Neuronal stem cell (in vitro differentiated cells): ENCODE results near the gene HLA-DQB1.

Source experiments
- DNase-seq: peaks from one replicate; pipeline ENCODE4 v3.0.0-alpha.2; 2013; ENCODE audit warnings: low spot score
- H2AFZ ChIP-seq: one replicate; pipeline ENCODE4 v1.6.1; 2013; ENCODE audit warnings: mild to moderate bottlenecking, low read length, inconsistent platforms
- H2AK5ac ChIP-seq: 2 replicates; pipeline ENCODE4 v1.6.1; 2013; ENCODE audit warnings: low read depth, mild to moderate bottlenecking, inconsistent platforms, low read length, moderate library complexity, mixed read lengths
- H2BK120ac ChIP-seq: 2 replicates; pipeline ENCODE4 v1.6.1; 2013; ENCODE audit warnings: low read depth, mild to moderate bottlenecking, inconsistent platforms, low read length, moderate library complexity, mixed read lengths
- H2BK12ac ChIP-seq: one replicate; pipeline ENCODE4 v1.6.1; 2013; ENCODE audit warnings: low read length, inconsistent platforms
- H2BK15ac ChIP-seq: 2 replicates; pipeline ENCODE4 v1.6.1; 2013; ENCODE audit warnings: mild to moderate bottlenecking, low read length, inconsistent platforms, mixed read lengths
- H2BK5ac ChIP-seq: one replicate; pipeline ENCODE4 v1.6.1; 2013; ENCODE audit warnings: inconsistent platforms, mild to moderate bottlenecking, low read length, moderate library complexity
- H3K14ac ChIP-seq: one replicate; pipeline ENCODE4 v1.6.1; 2013; ENCODE audit warnings: low read length, inconsistent platforms
- H3K18ac ChIP-seq: 2 replicates; pipeline ENCODE4 v1.6.1; 2013; ENCODE audit warnings: low read length, inconsistent platforms
- H3K23ac ChIP-seq: 2 replicates; pipeline ENCODE4 v1.6.1; 2013; ENCODE audit warnings: low read depth, mild to moderate bottlenecking, mixed read lengths, low read length, inconsistent platforms; ENCODE audit not compliant: poor library complexity
- H3K27ac ChIP-seq: replicated peaks from 3 replicates; pipeline ENCODE4 v1.5.1; 2013; ENCODE audit warnings: low read length, inconsistent platforms
- H3K27me3 ChIP-seq, 3 experiments: 2 replicates each; pipeline ENCODE4 v1.6.1; 2013; ENCODE audit warnings: low read length in 3 of 3, mild to moderate bottlenecking in 2 of 3, inconsistent platforms in 1 of 3, low read depth in 1 of 3, mixed read lengths in 1 of 3, moderate library complexity in 1 of 3; ENCODE audit not compliant: control insufficient read depth in 3 of 3, insufficient read depth in 3 of 3
- H3K36me3 ChIP-seq, 2 donors: replicated peaks in 1 of 2; 2 replicates each; pipeline ENCODE4 v1.6.1; 2013; ENCODE audit warnings: low read length in 2 of 2; ENCODE audit not compliant: control insufficient read depth in 2 of 2, insufficient read depth in 2 of 2
- H3K4ac ChIP-seq: 2 replicates; pipeline ENCODE4 v1.6.1; 2013; ENCODE audit warnings: inconsistent platforms, mild to moderate bottlenecking, low read length, moderate library complexity
- H3K4me1 ChIP-seq, 2 donors: 1 replicate in 1 of 2; 2 replicates in 1 of 2; pipeline ENCODE4 v1.6.1; 2013; ENCODE audit warnings: low read length in 2 of 2, low read depth in 1 of 2; ENCODE audit not compliant: control insufficient read depth in 2 of 2, insufficient read depth in 1 of 2
- H3K4me2 ChIP-seq: one replicate; pipeline ENCODE4 v1.6.1; 2013; ENCODE audit warnings: mild to moderate bottlenecking, low read length, inconsistent platforms; ENCODE audit not compliant: insufficient read depth, poor library complexity, severe bottlenecking
- H3K4me3 ChIP-seq, 2 donors: 2 replicates each; pipeline ENCODE4 v1.5.1; 2013; ENCODE audit warnings: low read length in 2 of 2, mild to moderate bottlenecking in 2 of 2, inconsistent platforms in 1 of 2, moderate library complexity in 1 of 2
- H3K79me1 ChIP-seq: one replicate; pipeline ENCODE4 v1.6.1; 2013; ENCODE audit warnings: low read depth, mild to moderate bottlenecking, inconsistent platforms, low read length, moderate library complexity
- H3K9ac ChIP-seq: one replicate; pipeline ENCODE4 v1.6.1; 2013; ENCODE audit warnings: mild to moderate bottlenecking, low read depth, low read length, inconsistent platforms; ENCODE audit not compliant: poor library complexity
- H3K9me3 ChIP-seq, 2 donors: replicated peaks in 1 of 2; 2 replicates each; pipeline versions ENCODE3 to v1.6.1; 2013; ENCODE audit warnings: low read length in 2 of 2, mild to moderate bottlenecking in 2 of 2, inconsistent platforms in 1 of 2, low read depth in 1 of 2, mixed read lengths in 1 of 2, moderate library complexity in 1 of 2; ENCODE audit not compliant: control insufficient read depth in 2 of 2, insufficient read depth in 1 of 2
- H4K8ac ChIP-seq: one replicate; pipeline ENCODE4 v1.6.1; 2013; ENCODE audit warnings: low read depth, mild to moderate bottlenecking, inconsistent platforms, low read length, moderate library complexity
- H4K91ac ChIP-seq: one replicate; pipeline ENCODE4 v1.6.1; 2013; ENCODE audit warnings: low read length, low read depth, mild to moderate bottlenecking, inconsistent platforms; ENCODE audit not compliant: poor library complexity
- WGBS, 2 donors: extraction: QIAGEN DNeasy Blood & Tissue Kit; methylation state at CpG; one replicate each; pipeline ENCODE4 v1.1.7; 2013; ENCODE audit warnings: missing lambda C conversion rate in 2 of 2, mixed read lengths in 1 of 2; ENCODE audit not compliant: insufficient read length in 2 of 2, insufficient replicate concordance in 1 of 2; ENCODE audit errors: extremely low coverage in 2 of 2; 5-methylcytosine and 5-hydroxymethylcytosine counted together

Gene HLA-DQB1

DNA sequence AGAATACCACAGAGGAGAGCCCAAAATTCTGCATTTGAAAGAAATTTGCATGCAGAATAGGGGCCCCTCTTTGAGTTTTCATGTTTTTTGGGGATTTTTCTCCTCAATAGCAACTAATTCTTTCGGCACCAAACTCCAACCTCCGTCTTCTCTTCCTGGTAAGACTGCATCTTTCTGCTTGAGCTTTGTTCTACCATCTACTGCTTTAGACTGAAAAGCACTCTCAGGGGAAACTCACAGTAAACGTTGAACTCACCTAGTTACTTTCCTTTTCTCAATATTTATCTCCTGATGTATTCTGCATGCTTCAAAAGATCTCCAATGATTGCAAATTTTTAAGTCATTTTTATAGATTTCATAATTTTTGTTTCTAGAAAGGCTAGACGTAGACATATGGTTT, 36.9 kb upstream of the HLA-DQB1 start:
- H3K14ac ChIP-seq: no peak overlapping the region
- H2BK5ac ChIP-seq: no peak overlapping the region
- no peak overlapping the region for H3K18ac ChIP-seq
- no peak overlapping the region for H3K27ac ChIP-seq
- H2BK12ac ChIP-seq: no peak overlapping the region
- H4K8ac ChIP-seq: no peak overlapping the region
- no peak overlapping the region for H2BK120ac ChIP-seq
- no peak overlapping the region for H4K91ac ChIP-seq
- H3K4ac ChIP-seq: no peak overlapping the region
- H3K9me3 ChIP-seq: no peaks in the 10 kb centered on the region
- no peak overlapping the region for H2AK5ac ChIP-seq
- H3K4me3 ChIP-seq: no peak overlapping the region
- H2BK15ac ChIP-seq: no peak overlapping the region
- H3K79me1 ChIP-seq: no peaks in the 10 kb centered on the region
- no peaks in the 10 kb centered on the region for H3K4me1 ChIP-seq
- no peak overlapping the region for H3K9ac ChIP-seq
- no peak for DNase-seq
- no CpG with 5 or more reads among the region's 4 CpGs for WGBS, 2 donors
- H3K23ac ChIP-seq: no peak overlapping the region
- H3K4me2 ChIP-seq: no peak overlapping the region
- H2AFZ ChIP-seq: no peak overlapping the region
- no peaks in the 10 kb centered on the region for H3K27me3 ChIP-seq
- no peaks in the 10 kb centered on the region for H3K36me3 ChIP-seq

DNA sequence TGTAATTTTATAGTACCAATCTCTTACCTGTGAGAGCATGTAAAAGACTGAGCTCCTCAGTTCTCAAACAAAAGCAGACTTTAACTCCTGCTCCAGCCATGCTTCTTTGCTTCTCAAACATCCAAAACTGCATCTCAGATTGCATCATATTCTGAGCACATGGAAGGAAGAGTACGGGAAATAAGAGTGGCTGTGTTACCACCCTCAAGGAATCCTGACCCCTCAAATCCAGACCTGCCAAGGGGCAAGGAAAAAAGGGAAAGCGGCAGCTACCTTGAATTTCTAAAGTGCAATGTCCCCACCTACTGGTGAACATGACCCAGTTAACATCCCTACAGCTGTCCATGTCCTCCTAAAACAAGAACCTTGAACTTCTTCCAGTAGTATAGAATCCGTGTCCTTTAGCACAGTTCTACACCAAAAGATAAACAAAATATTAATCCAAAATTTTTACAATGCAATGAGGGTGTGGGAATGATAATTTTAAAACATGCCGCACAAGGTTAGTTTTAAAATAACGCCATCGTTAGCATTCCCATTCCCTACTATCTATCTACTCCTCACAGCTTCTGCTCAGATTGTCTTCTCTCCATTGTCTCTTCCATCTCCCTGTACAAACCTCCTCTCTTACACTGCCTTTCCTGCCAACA, 34.1 kb upstream of the HLA-DQB1 start:
- Histone ChIP-seq H3K4me2 (no peak overlapping the region), H3K14ac (no peak overlapping the region), H2BK5ac (no peak overlapping the region), H2AK5ac (no peak overlapping the region), H3K27me3 (no peaks in the 10 kb centered on the region), H3K9ac (no peak overlapping the region), H4K8ac (no peak overlapping the region), H2AFZ (no peak overlapping the region), H3K27ac (no peak overlapping the region), H4K91ac (no peak overlapping the region), H3K79me1 (no peaks in the 10 kb centered on the region), H3K9me3 (no peaks in the 10 kb centered on the region), H3K4me1 (no peaks in the 10 kb centered on the region), H3K18ac (no peak overlapping the region), H3K4ac (no peak overlapping the region), H3K23ac (no peak overlapping the region), H3K4me3 (no peak overlapping the region), H3K36me3 (no peaks in the 10 kb centered on the region), H2BK120ac (no peak overlapping the region), H2BK15ac (no peak overlapping the region), H2BK12ac (no peak overlapping the region)
- no CpG with 5 or more reads among the region's 6 CpGs for WGBS, 2 donors
- peak; percentile 62 for DNase-seq

DNA sequence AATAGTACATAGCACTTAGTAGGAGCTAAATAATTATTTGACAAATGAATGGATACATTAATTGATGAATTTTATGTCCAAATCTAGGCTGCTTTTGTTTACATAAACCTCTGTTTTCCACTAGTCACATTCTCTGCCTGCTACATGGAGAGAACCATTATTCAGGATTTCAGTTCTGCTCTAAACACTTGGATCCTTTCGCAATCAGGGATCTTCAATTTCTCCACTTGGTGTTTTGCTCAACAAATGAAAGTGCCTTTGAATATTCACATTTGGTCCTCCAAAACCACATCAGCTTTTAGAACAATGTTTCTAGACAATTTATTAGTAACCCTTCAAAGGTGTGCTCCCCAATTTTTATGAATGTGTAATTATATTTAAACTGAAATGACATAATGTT, 30.6 kb upstream of the HLA-DQB1 start:
- Histone ChIP-seq H3K79me1 (no peaks in the 10 kb centered on the region), H3K4me2 (no peak overlapping the region), H2AK5ac (no peak overlapping the region), H3K4me1 (no peaks in the 10 kb centered on the region), H3K4me3 (no peak overlapping the region), H3K27ac (no peak overlapping the region), H3K23ac (no peak overlapping the region), H2BK15ac (no peak overlapping the region), H2BK5ac (no peak overlapping the region), H3K4ac (no peak overlapping the region), H2BK12ac (no peak overlapping the region), H2AFZ (no peak overlapping the region), H3K36me3 (no peaks in the 10 kb centered on the region), H3K9me3 (no peaks in the 10 kb centered on the region), H2BK120ac (no peak overlapping the region), H4K91ac (no peak overlapping the region), H3K14ac (no peak overlapping the region), H3K18ac (no peak overlapping the region), H3K9ac (no peak overlapping the region), H4K8ac (no peak overlapping the region), H3K27me3 (no peaks in the 10 kb centered on the region)
- DNase-seq: no peak
- WGBS, 2 donors: no CpG with 5 or more reads among the region's 1 CpG

GRCh38 chr6:32692019-32692418, 25.6 kb upstream of the HLA-DQB1 start:
- Histone ChIP-seq H3K27ac (no peak overlapping the region), H4K91ac (no peak overlapping the region), H3K4me2 (no peak overlapping the region), H3K4ac (no peak overlapping the region), H3K79me1 (no peaks in the 10 kb centered on the region), H2BK12ac (no peak overlapping the region), H2AFZ (no peak overlapping the region), H3K18ac (no peak overlapping the region), H3K4me1 (no peaks in the 10 kb centered on the region), H3K9ac (no peak overlapping the region), H3K14ac (no peak overlapping the region), H4K8ac (no peak overlapping the region), H2BK15ac (no peak overlapping the region), H3K27me3 (no peaks in the 10 kb centered on the region), H3K23ac (no peak overlapping the region), H2BK120ac (no peak overlapping the region), H2AK5ac (no peak overlapping the region), H3K36me3 (no peaks in the 10 kb centered on the region), H2BK5ac (no peak overlapping the region), H3K4me3 (no peak overlapping the region), H3K9me3 (no peaks in the 10 kb centered on the region)
- no CpG with 5 or more reads among the region's 1 CpG for WGBS, 2 donors
- peak; percentile 26 for DNase-seq
